Testis (tissue), 3 donors: ENCODE results near the gene NLGN1. TPM values are rescaled to one million over a fixed set of nuclear protein-coding genes. Genes with fewer than 3 reads are reported as not detected.

ENCODE experiments used
- DNase-seq: peaks from one replicate; pipeline ENCODE4 v3.0.0-alpha.2; 2019
- H3K27ac ChIP-seq, 2 donors: fragments of 200-600 bp; sonication (generic); one replicate each; pipeline ENCODE4 v1.5.1; 2019
- H3K27me3 ChIP-seq: fragments of 200-600 bp; sonication (generic); one replicate; pipeline ENCODE4 v1.5.1; 2019
- H3K36me3 ChIP-seq: fragments of 200-600 bp; sonication (generic); one replicate; pipeline ENCODE4 v1.5.1; 2017; ENCODE audit warnings: low read depth; ENCODE audit errors: missing control alignments
- H3K4me1 ChIP-seq: fragments of 200-600 bp; sonication (generic); one replicate; pipeline ENCODE4 v1.5.1; 2019
- H3K4me3 ChIP-seq, 2 donors: fragments of 200-600 bp; sonication (generic); one replicate each; pipeline ENCODE4 v1.5.1; 2017 to 2019
- H3K9me3 ChIP-seq: fragments of 200-600 bp; sonication (generic); one replicate; pipeline ENCODE4 v1.5.1; 2017
- CTCF ChIP-seq, 3 experiments: fragments of 450-650 bp in 2 of 3; fragments of 200-600 bp in 1 of 3; sonication (generic) in 1 of 3; IDR thresholded peaks; one replicate each; pipeline ENCODE4 v1.5.1; 2016 to 2019; ENCODE audit warnings: antibody characterized with exemption in 3 of 3, mild to moderate bottlenecking in 2 of 3, moderate library complexity in 1 of 3
- POLR2A ChIP-seq: fragments of 450-650 bp; IDR thresholded peaks from one replicate; pipeline ENCODE4 v1.6.1; 2017; ENCODE audit warnings: antibody characterized with exemption, mild to moderate bottlenecking, moderate library complexity
- WGBS, 2 donors: methylation state at CpG; one replicate each; pipeline ENCODE4 v1.1.5; 2018; 5-methylcytosine and 5-hydroxymethylcytosine counted together
- intact Hi-C: fragments of 100-400 bp; cut with DNase I; formaldehyde crosslinking; loops from one replicate; pipeline ENCODE4 v1.15.1; 2023; ENCODE audit warnings: low total_unique reads
- polyA plus RNA-seq: library from polyadenylated mRNA; stranded (reverse); fragments of 350-450 nt; fragmentation: Illumina TruSeq; extraction: RNeasy Lipid Tissue Mini Kit (QIAGEN cat#74804); gene quantifications from one replicate; pipeline ENCODE4 v1.2.3, GENCODE V29; 2014; ENCODE audit warnings: low read depth, low replicate concordance; ENCODE audit not compliant: insufficient read depth
- total RNA-seq, 2 donors: library from RNA; depleted of rRNA; stranded (reverse); fragments of >200 nt; gene quantifications; one replicate each; pipeline ENCODE4 v1.2.3, GENCODE V29; 2016

The NLGN1 gene
- total and polyA plus RNA-seq, 3 donors from 2014 or later: 10.6 to 19.2 (median 15.5) TPM

- Histone ChIP-seq H3K36me3 (no peaks in the 10 kb centered on the region), H3K9me3 (no peaks in the 10 kb centered on the region), H3K4me3 (no peak overlapping the region), H3K27me3 (no peaks in the 10 kb centered on the region), H3K27ac (no peak overlapping the region), H3K4me1 (no peaks in the 10 kb centered on the region)
- intact Hi-C loops: no loop called here
- 76 to 85% methylated on average over 6 of the region's 6 CpGs for WGBS, 2 donors
- DNase-seq: no peak
- TF ChIP-seq CTCF (IDR thresholded peaks at IDR 0.05): no peak
- no peak for TF ChIP-seq POLR2A
Observed at GRCh38 chr3:173547070-173547469, 149.5 kb downstream of the NLGN1 start.

GRCh38 chr3:173548261-173548660, 150.7 kb downstream of the NLGN1 start:
- Histone ChIP-seq H3K27ac (no peak overlapping the region), H3K4me3 (no peak overlapping the region)
- 60 to 72% methylated on average over 2 of the region's 2 CpGs for WGBS, 2 donors

GRCh38 chr3:173552526-173552925, 155.0 kb downstream of the NLGN1 start:
- Histone ChIP-seq H3K4me1 (no peaks in the 10 kb centered on the region), H3K27me3 (no peaks in the 10 kb centered on the region), H3K27ac (no peak overlapping the region), H3K9me3 (no peaks in the 10 kb centered on the region), H3K4me3 (no peak overlapping the region), H3K36me3 (no peaks in the 10 kb centered on the region)
- DNase-seq: no peak
- intact Hi-C loops: no loop called here
- TF ChIP-seq CTCF (IDR thresholded peaks at IDR 0.05) (no peak), POLR2A (no peak)
- 35 to 52% methylated on average over 4 of the region's 4 CpGs for WGBS, 2 donors

More at GRCh38 chr3:173548261-173548660, 150.7 kb downstream of the NLGN1 start:
- TF ChIP-seq POLR2A (no peak), CTCF (IDR thresholded peaks at IDR 0.05) (no peak)
- no peak for DNase-seq
- Histone ChIP-seq H3K9me3 (no peaks in the 10 kb centered on the region), H3K27me3 (no peaks in the 10 kb centered on the region), H3K36me3 (no peaks in the 10 kb centered on the region), H3K4me1 (no peaks in the 10 kb centered on the region)
- intact Hi-C loops: no loop called here

GRCh38 chr3:173553635-173554280, 156.2 kb downstream of the NLGN1 start:
- Histone ChIP-seq H3K27ac (no peak overlapping the region), H3K4me1 (no peaks in the 10 kb centered on the region), H3K36me3 (no peaks in the 10 kb centered on the region), H3K4me3 (no peak overlapping the region), H3K9me3 (no peaks in the 10 kb centered on the region), H3K27me3 (no peaks in the 10 kb centered on the region)
- peak; percentile 34 for DNase-seq
- WGBS, 2 donors: 25 to 26% methylated on average over 3 of the region's 3 CpGs
- intact Hi-C loops: no loop called here
- TF ChIP-seq CTCF (IDR thresholded peaks at IDR 0.05): peak; percentile 41 to 64 (median 59)
- no peak for TF ChIP-seq POLR2A

- no peak overlapping the region for H3K4me3 ChIP-seq
- intact Hi-C loops: no loop called here
- no peaks in the 10 kb centered on the region for H3K27me3 ChIP-seq
- H3K27ac ChIP-seq: no peak overlapping the region
- H3K36me3 ChIP-seq: no peaks in the 10 kb centered on the region
- no peaks in the 10 kb centered on the region for H3K4me1 ChIP-seq
- TF ChIP-seq CTCF (IDR thresholded peaks at IDR 0.05): no peak
- TF ChIP-seq POLR2A: no peak
- no peak for DNase-seq
- 77 to 81% methylated on average over 2 of the region's 2 CpGs for WGBS, 2 donors
- H3K9me3 ChIP-seq: no peaks in the 10 kb centered on the region
Observed at GRCh38 chr3:173556546-173556945, 159.0 kb downstream of the NLGN1 start.
